ENCODE measurements around the gene ABCA1. TPM values are rescaled to one million over a fixed set of nuclear protein-coding genes. Genes with fewer than 3 reads are reported as not detected.

The ABCA1 gene
- polyA plus RNA-seq, 3 donors, result 2.0 to 5.1 (median 2.7) TPM

DNA sequence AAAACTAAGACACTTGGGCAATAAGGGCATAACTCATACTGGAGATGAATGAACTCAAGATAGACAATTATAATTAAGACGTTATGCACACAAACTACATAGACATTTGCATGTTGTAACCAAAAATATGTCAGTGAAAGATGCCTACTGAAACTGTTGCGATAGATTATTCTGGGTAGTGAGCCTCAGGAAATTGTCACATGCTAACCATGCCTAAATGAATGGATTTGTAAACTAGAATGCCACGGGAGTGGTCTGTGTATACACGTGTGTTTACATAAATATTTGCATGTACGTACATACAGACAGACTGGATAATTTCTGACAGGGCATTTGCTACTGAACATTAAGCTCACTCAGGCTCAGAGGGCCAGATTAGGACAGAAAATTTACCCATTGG lies 162.8 kb downstream of the ABCA1 start:
- no peaks in the 10 kb centered on the region for H3K9me3 ChIP-seq (replicated peaks in 1 of 2; ENCODE audit: control insufficient read depth in 1 of 2, insufficient read depth in 1 of 2, low read length in 2 of 2)
- H3K4me1 Mint-ChIP-seq, result peaks cover 32% of the 10 kb centered on the region
- H3K36me3 ChIP-seq (replicated peaks in 1 of 2; ENCODE audit: control insufficient read depth in 1 of 2, insufficient read depth in 2 of 2, low read length in 2 of 2), result peaks cover 3 to 6% of the 10 kb centered on the region in 2 donors
- no CpG with 5 or more reads among the region's 5 CpGs for WGBS (ENCODE audit: insufficient coverage)
- peaks cover 0 to 2% (median 0%) of the 10 kb centered on the region in 7 donors for H3K9me3 Mint-ChIP-seq
- H3K4me1 ChIP-seq (ENCODE audit: control insufficient read depth in 1 of 2, insufficient read depth in 2 of 2, low read length in 2 of 2), result peaks cover 21 to 33% of the 10 kb centered on the region in 2 donors
- H3K4me2 ChIP-seq (replicated peaks; ENCODE audit: extremely low read depth, low read length, poor library complexity, severe bottlenecking), result peak overlapping the region; percentile 85
- H4K20me1 ChIP-seq (ENCODE audit: insufficient read depth, low read length), result no peaks in the 10 kb centered on the region
- H3K79me2 ChIP-seq (ENCODE audit: insufficient read depth, low read length), result no peaks in the 10 kb centered on the region
- H2AFZ ChIP-seq (ENCODE audit: insufficient read depth, low read depth, low read length, poor library complexity, severe bottlenecking), result no peak overlapping the region
- H3K27ac ChIP-seq (ENCODE audit: low read depth in 1 of 2, low read length in 2 of 2), result no peak overlapping the region
- H3K9ac ChIP-seq (ENCODE audit: insufficient read depth, low read length, poor library complexity, severe bottlenecking), result no peak overlapping the region
- H3K4me3 Mint-ChIP-seq, result no peak overlapping the region
- TF ChIP-seq, protein P1, sequence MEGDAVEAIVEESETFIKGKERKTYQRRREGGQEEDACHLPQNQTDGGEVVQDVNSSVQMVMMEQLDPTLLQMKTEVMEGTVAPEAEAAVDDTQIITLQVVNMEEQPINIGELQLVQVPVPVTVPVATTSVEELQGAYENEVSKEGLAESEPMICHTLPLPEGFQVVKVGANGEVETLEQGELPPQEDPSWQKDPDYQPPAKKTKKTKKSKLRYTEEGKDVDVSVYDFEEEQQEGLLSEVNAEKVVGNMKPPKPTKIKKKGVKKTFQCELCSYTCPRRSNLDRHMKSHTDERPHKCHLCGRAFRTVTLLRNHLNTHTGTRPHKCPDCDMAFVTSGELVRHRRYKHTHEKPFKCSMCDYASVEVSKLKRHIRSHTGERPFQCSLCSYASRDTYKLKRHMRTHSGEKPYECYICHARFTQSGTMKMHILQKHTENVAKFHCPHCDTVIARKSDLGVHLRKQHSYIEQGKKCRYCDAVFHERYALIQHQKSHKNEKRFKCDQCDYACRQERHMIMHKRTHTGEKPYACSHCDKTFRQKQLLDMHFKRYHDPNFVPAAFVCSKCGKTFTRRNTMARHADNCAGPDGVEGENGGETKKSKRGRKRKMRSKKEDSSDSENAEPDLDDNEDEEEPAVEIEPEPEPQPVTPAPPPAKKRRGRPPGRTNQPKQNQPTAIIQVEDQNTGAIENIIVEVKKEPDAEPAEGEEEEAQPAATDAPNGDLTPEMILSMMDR (IDR thresholded peaks at IDR 0.05), result no peak
- H3K27ac Mint-ChIP-seq, result no peak overlapping the region
- no peak overlapping the region for H3K4me3 ChIP-seq (replicated peaks in 1 of 3; ENCODE audit: low read depth in 2 of 3, low read length in 3 of 3)
- H3K36me3 Mint-ChIP-seq, result peaks cover 6 to 7% of the 10 kb centered on the region in 2 donors
- peaks cover 0 to 3% (median 2%) of the 10 kb centered on the region in 3 donors for H3K27me3 Mint-ChIP-seq (ENCODE audit: low read depth in 3 of 3)
- no peak for DNase-seq
- intact Hi-C loops (cut with micrococcal nuclease), result no loop called here
- H3K27me3 ChIP-seq (ENCODE audit: control insufficient read depth in 2 of 2, insufficient read depth in 2 of 2, low read length in 2 of 2), result no peaks in the 10 kb centered on the region

DNA sequence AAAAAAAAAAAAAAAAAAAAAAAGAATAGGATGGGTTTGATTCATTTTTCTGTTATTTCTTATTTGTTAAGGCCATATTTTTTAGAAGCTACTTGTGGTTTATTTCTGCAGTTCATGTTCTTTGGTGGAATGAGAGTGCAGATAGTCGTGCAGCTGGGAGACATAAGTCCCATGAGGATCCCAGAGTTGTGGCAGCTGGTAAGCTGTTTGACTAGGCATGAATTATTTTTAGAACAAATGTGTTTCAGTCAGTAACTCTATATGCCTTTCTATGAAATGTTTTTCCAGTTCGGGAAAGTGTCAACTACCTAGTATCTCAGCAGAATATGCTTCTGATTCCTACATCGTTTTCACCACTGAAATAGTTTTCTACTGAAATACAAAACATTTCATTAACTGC lies 169.0 kb downstream of the ABCA1 start:
- H3K4me3 ChIP-seq (replicated peaks in 1 of 3; ENCODE audit: low read depth in 2 of 3, low read length in 3 of 3), result no peak overlapping the region
- H3K36me3 ChIP-seq (replicated peaks in 1 of 2; ENCODE audit: control insufficient read depth in 1 of 2, insufficient read depth in 2 of 2, low read length in 2 of 2), result peaks cover 39 to 56% of the 10 kb centered on the region in 2 donors
- no peak overlapping the region for H3K27ac ChIP-seq (ENCODE audit: low read depth in 1 of 2, low read length in 2 of 2)
- H3K4me1 ChIP-seq (ENCODE audit: control insufficient read depth in 1 of 2, insufficient read depth in 2 of 2, low read length in 2 of 2), result peaks cover 0 to 4% of the 10 kb centered on the region in 2 donors
- H3K9me3 ChIP-seq (replicated peaks in 1 of 2; ENCODE audit: control insufficient read depth in 1 of 2, insufficient read depth in 1 of 2, low read length in 2 of 2), result no peaks in the 10 kb centered on the region
- Mint-ChIP-seq H3K9me3 (peaks cover 0 to 2% (median 0%) of the 10 kb centered on the region in 7 donors), H3K4me3 (no peak overlapping the region), H3K36me3 (peaks cover 23 to 50% of the 10 kb centered on the region in 2 donors), H3K4me1 (peaks cover 9% of the 10 kb centered on the region), H3K27me3 (ENCODE audit: low read depth in 3 of 3) (peaks cover 0 to 3% (median 2%) of the 10 kb centered on the region in 3 donors), H3K27ac (no peak overlapping the region)
- intact Hi-C loops (cut with micrococcal nuclease), result no loop called here
- H2AFZ ChIP-seq (ENCODE audit: insufficient read depth, low read depth, low read length, poor library complexity, severe bottlenecking), result no peak overlapping the region
- no peaks in the 10 kb centered on the region for H4K20me1 ChIP-seq (ENCODE audit: insufficient read depth, low read length)
- no peak overlapping the region for H3K9ac ChIP-seq (ENCODE audit: insufficient read depth, low read length, poor library complexity, severe bottlenecking)
- no peak for DNase-seq
- H3K27me3 ChIP-seq (ENCODE audit: control insufficient read depth in 2 of 2, insufficient read depth in 2 of 2, low read length in 2 of 2), result no peaks in the 10 kb centered on the region
- no CpG with 5 or more reads among the region's 3 CpGs for WGBS (ENCODE audit: insufficient coverage)
- H3K4me2 ChIP-seq (replicated peaks; ENCODE audit: extremely low read depth, low read length, poor library complexity, severe bottlenecking), result no peak overlapping the region
- TF ChIP-seq, protein P1 (IDR thresholded peaks at IDR 0.05), result no peak
- H3K79me2 ChIP-seq (ENCODE audit: insufficient read depth, low read length), result no peaks in the 10 kb centered on the region

Measured in CD14-positive monocyte (primary cell).